ENCODE measurements around the gene PRDX6.

GRCh38 chr1:173484276-173484675 lies 7.1 kb downstream of the PRDX6 start:
- TF ChIP-seq EP300 (IDR thresholded peaks at IDR 0.05) (no peak), CTCF (IDR thresholded peaks at IDR 0.05) (no peak), POLR2A (IDR thresholded peaks at IDR 0.05) (no peak)

All from tibial nerve (tissue), 4 donors.